Mucosa of rectum (tissue), 2 donors: ENCODE measurements around the gene IL1R1.
"Not testable (repeated sequence)": the region's sequence is repeated elsewhere in the genome, so short reads cannot be mapped to it uniquely, and the experiment has no call there.

Experiments used
- H3K27ac ChIP-seq, 2 donors: one replicate each; pipeline ENCODE4 v1.7.0; 2013; ENCODE audit warnings: inconsistent platforms in 2 of 2, low read depth in 2 of 2, low read length in 2 of 2
- H3K27me3 ChIP-seq, 2 donors: one replicate each; pipeline ENCODE4 v1.7.0; 2013; ENCODE audit warnings: low read length in 2 of 2; ENCODE audit not compliant: control insufficient read depth in 2 of 2, insufficient read depth in 2 of 2
- H3K36me3 ChIP-seq, 2 donors: one replicate each; pipeline ENCODE4 v1.7.0; 2013; ENCODE audit warnings: low read length in 2 of 2; ENCODE audit not compliant: control insufficient read depth in 2 of 2, insufficient read depth in 2 of 2
- H3K4me1 ChIP-seq, 2 donors: one replicate each; pipeline ENCODE4 v1.7.0; 2013; ENCODE audit warnings: low read length in 2 of 2, mild to moderate bottlenecking in 1 of 2; ENCODE audit not compliant: control insufficient read depth in 2 of 2, insufficient read depth in 2 of 2
- H3K4me3 ChIP-seq, 2 donors: one replicate each; pipeline ENCODE4 v1.7.0; 2013; ENCODE audit warnings: low read length in 2 of 2
- H3K9ac ChIP-seq, 2 donors: one replicate each; pipeline ENCODE4 v1.7.0; 2013; ENCODE audit warnings: low read length in 2 of 2, low read depth in 1 of 2, mild to moderate bottlenecking in 1 of 2
- H3K9me3 ChIP-seq, 2 donors: one replicate each; pipeline ENCODE4 v1.7.0; 2013; ENCODE audit warnings: low read length in 2 of 2; ENCODE audit not compliant: control insufficient read depth in 2 of 2
- donor health status: healthy.
- donor health status: Normal muscosa, but diverticular disease.

IL1R1 gene

GRCh38 chr2:102101849-102102635, 40.5 kb upstream of the IL1R1 start:
- no peak overlapping the region for H3K27ac ChIP-seq
- H3K9me3 ChIP-seq = no peaks in the 10 kb centered on the region
- H3K9ac ChIP-seq = no peak overlapping the region
- H3K4me1 ChIP-seq = peaks cover 8 to 14% of the 10 kb centered on the region in 2 donors
- H3K4me3 ChIP-seq = no peak overlapping the region
- no peaks in the 10 kb centered on the region for H3K27me3 ChIP-seq
- H3K36me3 ChIP-seq = no peaks in the 10 kb centered on the region

GRCh38 chr2:102102636-102102948, 40.0 kb upstream of the IL1R1 start:
- not testable (repeated sequence) for H3K9ac ChIP-seq, H3K27me3 ChIP-seq, H3K4me3 ChIP-seq, H3K27ac ChIP-seq, H3K36me3 ChIP-seq, H3K9me3 ChIP-seq
- H3K4me1 ChIP-seq = peaks cover 8 to 14% of the 10 kb centered on the region in 2 donors

- Histone ChIP-seq H3K4me1 (peaks cover 10 to 14% of the 10 kb centered on the region in 2 donors), H3K4me3 (no peak overlapping the region), H3K27me3 (no peaks in the 10 kb centered on the region), H3K9ac (no peak overlapping the region), H3K36me3 (no peaks in the 10 kb centered on the region), H3K9me3 (no peaks in the 10 kb centered on the region), H3K27ac (no peak overlapping the region)
Measured at GRCh38 chr2:102103284-102103683, 39.3 kb upstream of the IL1R1 start.

- Histone ChIP-seq H3K27ac (peak overlapping the region; percentile 17 to 52), H3K9me3 (no peaks in the 10 kb centered on the region), H3K9ac (peak overlapping the region; percentile 27 to 28), H3K36me3 (no peaks in the 10 kb centered on the region), H3K27me3 (no peaks in the 10 kb centered on the region), H3K4me3 (peak overlapping the region; percentile 33 to 58), H3K4me1 (peaks cover 10 to 14% of the 10 kb centered on the region in 2 donors)
Measured at GRCh38 chr2:102103992-102104871, 38.3 kb upstream of the IL1R1 start.

GRCh38 chr2:102106133-102106556, 36.4 kb upstream of the IL1R1 start:
- Histone ChIP-seq H3K27me3 (no peaks in the 10 kb centered on the region), H3K9me3 (no peaks in the 10 kb centered on the region), H3K27ac (peak overlapping the region; percentile 20 to 35), H3K9ac (peak overlapping the region in 1 of 2 donors; percentile 26), H3K4me3 (peak overlapping the region in 1 of 2 donors; percentile 48), H3K36me3 (no peaks in the 10 kb centered on the region), H3K4me1 (peaks cover 10 to 14% of the 10 kb centered on the region in 2 donors)

- not testable (repeated sequence) for H3K9me3 ChIP-seq, H3K27me3 ChIP-seq, H3K4me3 ChIP-seq, H3K9ac ChIP-seq, H3K36me3 ChIP-seq
- peaks cover 10 to 14% of the 10 kb centered on the region in 2 donors for H3K4me1 ChIP-seq
- peak overlapping the region in 1 of 2 donors; percentile 24 for H3K27ac ChIP-seq
Measured at GRCh38 chr2:102106813-102107740, 35.5 kb upstream of the IL1R1 start.

GRCh38 chr2:102107741-102108070, 34.8 kb upstream of the IL1R1 start:
- H3K9ac ChIP-seq = no peak overlapping the region

GRCh38 chr2:102109016-102109415, 33.5 kb upstream of the IL1R1 start:
- H3K4me3 ChIP-seq = no peak overlapping the region
- H3K9ac ChIP-seq = no peak overlapping the region
- H3K9me3 ChIP-seq = no peaks in the 10 kb centered on the region
- H3K4me1 ChIP-seq = peaks cover 10 to 14% of the 10 kb centered on the region in 2 donors
- H3K36me3 ChIP-seq = no peaks in the 10 kb centered on the region
- no peak overlapping the region for H3K27ac ChIP-seq
- no peaks in the 10 kb centered on the region for H3K27me3 ChIP-seq

More at GRCh38 chr2:102107741-102108070, 34.8 kb upstream of the IL1R1 start:
- peaks cover 10 to 14% of the 10 kb centered on the region in 2 donors for H3K4me1 ChIP-seq
- H3K9me3 ChIP-seq = no peaks in the 10 kb centered on the region
- no peaks in the 10 kb centered on the region for H3K27me3 ChIP-seq
- H3K4me3 ChIP-seq = no peak overlapping the region
- H3K27ac ChIP-seq = peak overlapping the region in 1 of 2 donors; percentile 24
- H3K36me3 ChIP-seq = no peaks in the 10 kb centered on the region

GRCh38 chr2:102110171-102110570, 32.4 kb upstream of the IL1R1 start:
- Histone ChIP-seq H3K27me3 (no peaks in the 10 kb centered on the region), H3K27ac (no peak overlapping the region), H3K9ac (no peak overlapping the region), H3K36me3 (no peaks in the 10 kb centered on the region), H3K9me3 (no peaks in the 10 kb centered on the region), H3K4me3 (no peak overlapping the region), H3K4me1 (peaks cover 6 to 14% of the 10 kb centered on the region in 2 donors)
